Upper lobe of left lung (tissue), 6 donors: ENCODE data around the gene ZNF124. TPM values are rescaled to one million over a fixed set of nuclear protein-coding genes. Genes with fewer than 3 reads are reported as not detected.
"Not testable (repeated sequence)": the region's sequence is repeated elsewhere in the genome, so short reads cannot be mapped to it uniquely, and the experiment has no call there.

Experiments used
- ATAC-seq, 2 donors: fragments of 200-7000 bp; cut with Tn5 transposase; one replicate each; pipeline ENCODE4 v1.9.1; 2022; ENCODE audit warnings: mild to moderate bottlenecking in 2 of 2, moderate library complexity in 2 of 2; ENCODE audit not compliant: low FRiP score in 2 of 2
- DNase-seq, 2 donors: peaks; one replicate each; pipeline ENCODE4 v3.0.0-alpha.2; 2019 to 2020
- H3K27ac ChIP-seq, 4 donors: fragments of 200-600 bp; sonication (generic); one replicate each; pipeline ENCODE4 v1.5.1; 2016 to 2019
- H3K27me3 ChIP-seq, 4 donors: fragments of 200-600 bp; sonication (generic); one replicate each; pipeline ENCODE4 v1.5.1; 2017 to 2019
- H3K36me3 ChIP-seq, 4 donors: fragments of 200-600 bp; sonication (generic); one replicate each; pipeline ENCODE4 v1.5.1; 2016 to 2019
- H3K4me1 ChIP-seq, 4 donors: fragments of 200-600 bp; sonication (generic); one replicate each; pipeline ENCODE4 v1.5.1; 2018 to 2019
- H3K4me3 ChIP-seq, 4 donors: fragments of 200-600 bp; sonication (generic); one replicate each; pipeline ENCODE4 v1.5.1; 2017 to 2019; ENCODE audit warnings: mild to moderate bottlenecking in 2 of 4, moderate library complexity in 1 of 4
- H3K9me3 ChIP-seq, 4 donors: fragments of 200-600 bp; sonication (generic); one replicate each; pipeline ENCODE4 v1.5.1; 2018 to 2019
- CTCF ChIP-seq, 6 experiments: fragments of 450-650 bp in 4 of 6; fragments of 200-600 bp in 2 of 6; sonication (generic) in 2 of 6; IDR thresholded peaks; one replicate each; pipeline ENCODE4 v1.5.1; 2016 to 2019; ENCODE audit warnings: antibody characterized with exemption in 6 of 6
- EP300 ChIP-seq, 4 donors: sonication (generic); formaldehyde crosslinking; IDR thresholded peaks; one replicate each; pipeline ENCODE4 v1.5.1; 2017; ENCODE audit warnings: antibody characterized with exemption in 4 of 4, control low read depth in 2 of 4
- POLR2A ChIP-seq, 4 donors: fragments of 450-650 bp; IDR thresholded peaks; one replicate each; pipeline ENCODE4 v1.5.1; 2016 to 2017; ENCODE audit warnings: antibody characterized with exemption in 4 of 4, mild to moderate bottlenecking in 2 of 4
- POLR2AphosphoS5 ChIP-seq, 2 donors: sonication (generic); formaldehyde crosslinking; IDR thresholded peaks; one replicate each; pipeline ENCODE4 v1.5.1; 2017; ENCODE audit warnings: antibody characterized with exemption in 2 of 2
- WGBS, 2 donors: methylation state at CpG; one replicate each; pipeline ENCODE4 v1.1.5; 2017 to 2018; 5-methylcytosine and 5-hydroxymethylcytosine counted together
- total RNA-seq, 6 donors: library from RNA; depleted of rRNA in 4 of 6; stranded (reverse); fragments of >200 nt in 4 of 6; gene quantifications; one replicate each; pipeline versions ENCODE4 v1.1.0 to v1.2.1, GENCODE V29; 2016 to 2021
- donor health status: DM: no; HTN: no; CAD: no; lungs with moderate emphysema.
- donor health status: DM: no; HTN: yes; CAD: no; lungs with severe emphysema.

ZNF124 gene
- total RNA-seq, 6 donors from 2014 or later, result 8.7 to 34.6 (median 27.6) TPM

DNA sequence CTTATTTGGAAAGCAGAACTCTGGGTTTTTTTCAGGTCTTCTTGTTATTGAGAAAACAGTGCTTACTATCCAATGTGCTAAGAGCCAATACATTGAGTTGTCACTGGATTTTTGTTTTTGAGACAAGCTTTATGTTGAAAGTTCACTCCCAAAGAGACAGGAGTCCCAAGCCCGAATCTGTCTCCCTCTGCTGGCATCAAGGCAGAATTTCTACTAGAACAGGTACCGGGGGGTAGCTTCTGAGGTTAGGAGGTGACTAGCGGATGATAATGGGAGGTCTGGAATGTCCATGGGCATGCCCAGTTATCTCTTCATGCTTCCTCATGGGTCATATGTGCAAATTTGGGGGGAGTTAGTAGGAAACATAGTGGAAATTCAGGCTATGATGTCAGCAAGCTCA is 25.1 kb downstream of the ZNF124 start:
- 99 to 100% methylated on average over 3 of the region's 3 CpGs for WGBS, 2 donors
- Histone ChIP-seq H3K27me3 (no peaks in the 10 kb centered on the region), H3K27ac (no peak overlapping the region), H3K9me3 (peaks cover 50 to 96% (median 87%) of the 10 kb centered on the region in 4 donors), H3K36me3 (peaks cover 0 to 14% (median 4%) of the 10 kb centered on the region in 4 donors), H3K4me1 (no peaks in the 10 kb centered on the region), H3K4me3 (no peak overlapping the region)
- DNase-seq (no peak), ATAC-seq (no peak)
- TF ChIP-seq POLR2A (IDR thresholded peaks at IDR 0.05), result no peak
- no peak for TF ChIP-seq EP300 (IDR thresholded peaks at IDR 0.05)
- no peak for TF ChIP-seq CTCF (IDR thresholded peaks at IDR 0.05)
- TF ChIP-seq POLR2AphosphoS5 (IDR thresholded peaks at IDR 0.05), result no peak

- 94 to 95% methylated on average over 6 of the region's 6 CpGs for WGBS, 2 donors
- TF ChIP-seq POLR2AphosphoS5 (IDR thresholded peaks at IDR 0.05), result no peak
- TF ChIP-seq POLR2A (IDR thresholded peaks at IDR 0.05), result no peak
- TF ChIP-seq EP300 (IDR thresholded peaks at IDR 0.05), result no peak
- TF ChIP-seq CTCF (IDR thresholded peaks at IDR 0.05), result no peak
- H3K27ac ChIP-seq, result no peak overlapping the region
- H3K9me3 ChIP-seq, result peaks cover 48 to 96% (median 92%) of the 10 kb centered on the region in 4 donors
- no peak overlapping the region for H3K4me3 ChIP-seq
- no peaks in the 10 kb centered on the region for H3K27me3 ChIP-seq
- peaks cover 0 to 17% (median 6%) of the 10 kb centered on the region in 4 donors for H3K36me3 ChIP-seq
- no peak for DNase-seq
- no peaks in the 10 kb centered on the region for H3K4me1 ChIP-seq
- no peak for ATAC-seq
These were observed 26.5 kb downstream of the ZNF124 start for GRCh38 chr1:247145279-247145678.

GRCh38 chr1:247139557-247139956 is 32.3 kb downstream of the ZNF124 start:
- ATAC-seq, H3K4me1 ChIP-seq, H3K27ac ChIP-seq, H3K27me3 ChIP-seq, H3K4me3 ChIP-seq, H3K36me3 ChIP-seq, DNase-seq: not testable (repeated sequence)
- peaks cover 62 to 95% (median 87%) of the 10 kb centered on the region in 4 donors for H3K9me3 ChIP-seq

DNA sequence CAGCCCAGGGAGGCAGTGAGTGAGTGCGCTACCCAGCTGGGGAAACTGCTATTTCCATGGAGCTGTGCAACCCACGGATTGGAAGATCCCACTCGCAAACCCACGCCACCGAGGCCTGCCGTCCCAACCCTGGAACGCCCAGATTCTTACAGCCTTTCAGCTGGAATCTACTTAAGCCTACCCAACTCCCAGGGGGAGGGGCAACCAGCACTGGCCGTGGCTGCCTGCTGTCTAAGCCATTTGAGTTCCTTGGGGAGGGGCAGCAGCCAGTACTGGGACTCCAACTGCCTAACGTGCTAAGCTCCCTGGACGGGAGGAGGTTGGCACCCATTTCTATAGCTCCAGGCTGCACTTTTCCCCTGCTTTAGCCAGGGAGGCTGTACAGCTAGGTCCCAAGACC is 40.6 kb downstream of the ZNF124 start:
- Histone ChIP-seq H3K27me3 (no peaks in the 10 kb centered on the region), H3K9me3 (peaks cover 28 to 58% (median 45%) of the 10 kb centered on the region in 4 donors), H3K36me3 (peaks cover 0 to 16% (median 3%) of the 10 kb centered on the region in 4 donors), H3K4me1 (peaks cover 0 to 5% (median 2%) of the 10 kb centered on the region in 4 donors), H3K27ac (no peak overlapping the region), H3K4me3 (no peak overlapping the region)
- ATAC-seq (no peak), DNase-seq (peak in 1 of 2 donors; percentile 41)
- no peak for TF ChIP-seq POLR2A (IDR thresholded peaks at IDR 0.05)
- TF ChIP-seq CTCF (IDR thresholded peaks at IDR 0.05), result no peak
- no peak for TF ChIP-seq EP300 (IDR thresholded peaks at IDR 0.05)
- no peak for TF ChIP-seq POLR2AphosphoS5 (IDR thresholded peaks at IDR 0.05)
- 92 to 97% methylated on average over 5 to 10 of the region's 10 CpGs for WGBS, 2 donors

DNA sequence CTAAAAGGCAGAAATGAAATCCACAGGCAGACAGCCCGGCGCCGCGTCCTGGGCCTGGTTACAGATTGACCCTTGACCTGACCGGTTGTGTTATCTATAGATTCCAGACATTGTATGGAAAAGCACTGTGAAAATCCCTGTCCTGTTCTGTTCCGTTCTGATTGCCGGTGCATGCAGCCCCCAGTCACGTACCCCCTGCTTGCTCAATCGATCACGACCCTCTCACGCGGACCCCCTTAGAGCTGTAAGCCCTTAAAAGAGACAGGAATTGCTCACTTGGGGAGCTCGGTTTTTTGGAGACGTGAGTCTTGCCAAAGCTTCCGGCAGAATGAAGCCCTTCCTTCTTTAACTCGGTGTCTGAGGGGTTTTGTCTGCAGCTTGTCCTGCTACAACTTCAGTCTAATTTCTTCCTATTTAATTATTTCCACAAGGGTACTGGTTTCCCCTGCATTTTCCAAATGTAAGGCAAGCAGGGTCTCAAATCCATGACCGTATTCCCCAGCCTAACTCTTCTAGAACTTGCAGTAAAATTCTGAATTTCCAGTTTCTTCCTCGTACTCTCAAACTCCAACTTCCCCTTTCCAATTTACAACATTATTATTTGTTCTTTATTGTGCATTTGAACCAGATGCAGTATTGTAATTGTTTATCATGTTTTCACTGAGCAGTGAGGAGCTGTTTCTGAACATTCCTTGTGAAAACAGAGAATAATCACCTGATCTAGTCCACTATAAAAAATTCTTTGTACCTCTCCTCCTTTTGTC is 44.1 kb downstream of the ZNF124 start:
- H3K27me3 ChIP-seq, DNase-seq, ATAC-seq, H3K4me1 ChIP-seq: not testable (repeated sequence)
- peaks cover 4 to 25% (median 16%) of the 10 kb centered on the region in 4 donors for H3K9me3 ChIP-seq
- H3K4me3 ChIP-seq, result peak overlapping the region in 3 of 4 donors; percentile 17 to 29 (median 22)
- 27 to 31% methylated on average over 6 to 12 of the region's 18 CpGs for WGBS, 2 donors
- H3K36me3 ChIP-seq, result peaks cover 0 to 16% (median 3%) of the 10 kb centered on the region in 4 donors
- peak overlapping the region in 2 of 4 donors; percentile 52 to 54 for H3K27ac ChIP-seq

- no CpG with 5 or more reads among the region's 46 CpGs for WGBS, 2 donors
- not testable (repeated sequence) for H3K27ac ChIP-seq, DNase-seq, H3K4me3 ChIP-seq, H3K27me3 ChIP-seq, H3K4me1 ChIP-seq
- H3K36me3 ChIP-seq, result peaks cover 0 to 11% (median under 1%) of the 10 kb centered on the region in 4 donors
- peaks cover 4 to 14% (median 8%) of the 10 kb centered on the region in 4 donors for H3K9me3 ChIP-seq
- peak; percentile 78 to 88 for ATAC-seq
These were observed 45.2 kb downstream of the ZNF124 start for GRCh38 chr1:247126601-247127000.

DNA sequence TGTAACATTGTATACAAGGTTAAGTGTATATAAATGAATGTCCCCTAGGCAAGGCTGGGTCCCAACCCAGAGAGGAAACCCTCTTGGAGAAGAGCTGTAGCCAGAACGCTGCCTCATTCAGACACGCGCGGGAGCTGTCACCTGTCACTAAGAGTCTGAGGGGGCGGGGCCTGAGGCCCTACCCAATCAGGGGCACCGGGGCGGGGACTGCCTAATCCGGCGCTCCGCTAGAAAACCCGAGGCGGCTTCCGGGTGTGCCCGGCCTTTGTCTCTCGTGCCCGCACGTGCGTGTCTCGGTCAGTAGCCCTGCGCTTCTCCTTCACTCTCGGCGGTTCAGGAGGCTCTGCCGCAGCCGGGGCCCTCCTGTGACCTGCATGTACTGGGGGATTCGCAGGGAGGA is 45.7 kb downstream of the ZNF124 start:
- not testable (repeated sequence) for H3K36me3 ChIP-seq, H3K27ac ChIP-seq, H3K9me3 ChIP-seq, DNase-seq, H3K4me1 ChIP-seq, H3K4me3 ChIP-seq, H3K27me3 ChIP-seq
- no CpG with 5 or more reads among the region's 25 CpGs for WGBS, 2 donors
- peak; percentile 99 to 100 for ATAC-seq
